MM.1S (cell line): ENCODE data around the gene SMYD5.

Source experiments
- DNase-seq: peaks from one replicate; pipeline ENCODE4 v3.0.0-alpha.2; 2015
- H2AFZ ChIP-seq: fragments of 300-600 bp; sonication (generic); 2 replicates; pipeline ENCODE4 v1.6.0; 2016; ENCODE audit warnings: antibody characterized with exemption, low read length
- H3F3A ChIP-seq: fragments of 300-600 bp; sonication (generic); 2 replicates; pipeline ENCODE4 v1.6.1; 2016; ENCODE audit warnings: mild to moderate bottlenecking, antibody characterized with exemption, low read length, moderate library complexity, mixed read lengths; ENCODE audit not compliant: insufficient read depth
- H3K27ac ChIP-seq: fragments of 300-600 bp; sonication (generic); 2 replicates; pipeline ENCODE4 v1.5.1; 2016; ENCODE audit warnings: mild to moderate bottlenecking, low read length
- H3K27me3 ChIP-seq: fragments of 300-600 bp; sonication (generic); replicated peaks from 2 replicates; pipeline ENCODE4 v1.6.0; 2016; ENCODE audit warnings: low read length; ENCODE audit not compliant: insufficient read depth
- H3K36me3 ChIP-seq: fragments of 300-600 bp; sonication (generic); replicated peaks from 2 replicates; pipeline ENCODE4 v1.6.1; 2016; ENCODE audit warnings: mild to moderate bottlenecking, low read length, mixed read lengths; ENCODE audit not compliant: insufficient read depth
- H3K4me1 ChIP-seq: fragments of 300-600 bp; sonication (generic); 2 replicates; pipeline ENCODE4 v1.6.1; 2016; ENCODE audit warnings: low read length, mixed read lengths
- H3K4me2 ChIP-seq: fragments of 300-600 bp; sonication (generic); 2 replicates; pipeline ENCODE4 v1.6.0; 2016; ENCODE audit warnings: low read depth, low read length
- H3K4me3 ChIP-seq: fragments of 300-600 bp; sonication (generic); 2 replicates; pipeline ENCODE4 v1.5.1; 2016; ENCODE audit warnings: low read length, mixed read lengths
- H3K79me2 ChIP-seq: fragments of 300-600 bp; sonication (generic); 2 replicates; pipeline ENCODE4 v1.6.1; 2016; ENCODE audit warnings: mixed run types, low read length, mixed read lengths
- H3K9ac ChIP-seq: fragments of 300-600 bp; sonication (generic); 2 replicates; pipeline ENCODE4 v1.6.1; 2016; ENCODE audit warnings: low read length, mixed read lengths
- H3K9me2 ChIP-seq: fragments of 300-600 bp; sonication (generic); replicated peaks from 2 replicates; pipeline ENCODE4 v1.6.1; 2016; ENCODE audit warnings: mild to moderate bottlenecking, low read length, mixed read lengths; ENCODE audit not compliant: insufficient read depth
- H3K9me3 ChIP-seq: fragments of 300-600 bp; sonication (generic); replicated peaks from 2 replicates; pipeline ENCODE4 v1.6.1; 2016; ENCODE audit warnings: mild to moderate bottlenecking, low read length, mixed read lengths; ENCODE audit not compliant: insufficient read depth
- H4K20me1 ChIP-seq: fragments of 300-600 bp; sonication (generic); 2 replicates; pipeline ENCODE4 v1.6.1; 2016; ENCODE audit warnings: mild to moderate bottlenecking, low read length, moderate library complexity, mixed read lengths; ENCODE audit not compliant: insufficient read depth
- EZH2 ChIP-seq: fragments of 300-600 bp; sonication (generic); optimal IDR thresholded peaks from 2 replicates; pipeline ENCODE3; 2017; ENCODE audit warnings: low read depth, mild to moderate bottlenecking, antibody characterized with exemption, low read length, mixed read lengths
- EZH2phosphoT487 ChIP-seq: fragments of 300-600 bp; sonication (generic); IDR thresholded peaks from 2 replicates; pipeline ENCODE4 v1.6.1; 2018; ENCODE audit warnings: antibody characterized with exemption, low read length
- TF ChIP-seq, protein P1 (sequence below): fragments of 300-600 bp; sonication (generic); IDR thresholded peaks from 2 replicates; pipeline ENCODE4 v1.5.1; 2016; ENCODE audit warnings: antibody characterized with exemption, low read length, mixed read lengths

The SMYD5 gene

DNA sequence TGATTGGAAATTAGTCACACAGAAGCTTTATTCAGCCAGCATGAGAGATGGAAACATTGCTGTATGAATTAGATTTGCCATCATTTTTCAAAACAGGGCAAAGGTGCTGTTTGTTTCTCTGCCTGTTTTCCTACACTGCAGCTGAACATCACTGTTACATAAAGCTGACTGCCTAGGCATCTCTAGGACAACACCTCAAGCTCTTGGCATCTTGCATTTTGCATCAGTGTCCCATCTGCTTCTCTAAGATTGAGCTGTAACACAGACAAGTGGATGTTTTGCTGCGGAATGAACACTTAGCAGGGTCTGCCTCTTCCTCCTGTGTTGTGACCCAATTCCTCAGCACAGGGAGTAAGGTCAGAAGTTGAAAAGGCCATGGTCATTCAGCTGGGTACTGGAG, 24.9 kb downstream of the SMYD5 start:
- no peak for DNase-seq
- Histone ChIP-seq H2AFZ (no peak overlapping the region), H3K4me3 (no peak overlapping the region), H3F3A (peaks cover 4% of the 10 kb centered on the region; the same call in 1 of the 2 replicates), H3K9me3 (no peaks in the 10 kb centered on the region), H3K27ac (no peak overlapping the region), H3K36me3 (peaks cover 18% of the 10 kb centered on the region; the same call in 1 of the 2 replicates), H3K9ac (no peak overlapping the region), H3K27me3 (no peaks in the 10 kb centered on the region), H3K4me2 (no peak overlapping the region), H3K79me2 (peaks cover 93% of the 10 kb centered on the region), H4K20me1 (peaks cover 38% of the 10 kb centered on the region), H3K4me1 (peaks cover 16% of the 10 kb centered on the region), H3K9me2 (no peaks in the 10 kb centered on the region)
- TF ChIP-seq, protein P1, sequence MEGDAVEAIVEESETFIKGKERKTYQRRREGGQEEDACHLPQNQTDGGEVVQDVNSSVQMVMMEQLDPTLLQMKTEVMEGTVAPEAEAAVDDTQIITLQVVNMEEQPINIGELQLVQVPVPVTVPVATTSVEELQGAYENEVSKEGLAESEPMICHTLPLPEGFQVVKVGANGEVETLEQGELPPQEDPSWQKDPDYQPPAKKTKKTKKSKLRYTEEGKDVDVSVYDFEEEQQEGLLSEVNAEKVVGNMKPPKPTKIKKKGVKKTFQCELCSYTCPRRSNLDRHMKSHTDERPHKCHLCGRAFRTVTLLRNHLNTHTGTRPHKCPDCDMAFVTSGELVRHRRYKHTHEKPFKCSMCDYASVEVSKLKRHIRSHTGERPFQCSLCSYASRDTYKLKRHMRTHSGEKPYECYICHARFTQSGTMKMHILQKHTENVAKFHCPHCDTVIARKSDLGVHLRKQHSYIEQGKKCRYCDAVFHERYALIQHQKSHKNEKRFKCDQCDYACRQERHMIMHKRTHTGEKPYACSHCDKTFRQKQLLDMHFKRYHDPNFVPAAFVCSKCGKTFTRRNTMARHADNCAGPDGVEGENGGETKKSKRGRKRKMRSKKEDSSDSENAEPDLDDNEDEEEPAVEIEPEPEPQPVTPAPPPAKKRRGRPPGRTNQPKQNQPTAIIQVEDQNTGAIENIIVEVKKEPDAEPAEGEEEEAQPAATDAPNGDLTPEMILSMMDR, result no peak
- TF ChIP-seq EZH2phosphoT487, result no peak
- TF ChIP-seq EZH2, result no peak

DNA sequence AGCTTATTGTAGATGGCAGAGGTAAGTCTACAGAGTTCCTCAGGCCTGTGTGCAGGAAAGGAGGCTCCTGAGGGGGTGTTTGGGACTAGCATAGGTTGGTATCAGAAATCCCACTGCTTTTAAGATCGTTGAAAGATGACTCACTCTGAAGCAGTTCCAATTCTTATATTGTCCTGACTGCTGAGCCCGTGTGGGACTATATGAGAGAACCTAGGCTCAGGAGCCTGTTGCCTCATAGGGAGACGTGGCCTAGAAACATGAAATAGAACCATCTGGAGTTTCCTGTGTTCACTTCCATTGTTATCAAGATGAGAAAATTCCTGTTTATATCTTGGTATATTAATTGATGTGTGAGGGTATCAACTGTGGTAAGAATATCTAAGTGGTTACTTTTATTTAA, 25.7 kb downstream of the SMYD5 start:
- DNase-seq, result no peak
- H3K4me2 ChIP-seq, result no peak overlapping the region
- H3K4me3 ChIP-seq, result no peak overlapping the region
- H3K9me2 ChIP-seq, result no peaks in the 10 kb centered on the region
- H3K9ac ChIP-seq, result no peak overlapping the region
- no peak overlapping the region for H3K27ac ChIP-seq
- no peaks in the 10 kb centered on the region for H3K9me3 ChIP-seq
- H4K20me1 ChIP-seq, result peaks cover 41% of the 10 kb centered on the region
- H3K27me3 ChIP-seq, result no peaks in the 10 kb centered on the region
- peaks cover 16% of the 10 kb centered on the region for H3K4me1 ChIP-seq
- H3K79me2 ChIP-seq, result peaks cover 93% of the 10 kb centered on the region
- TF ChIP-seq EZH2phosphoT487 (no peak), EZH2 (no peak)
- TF ChIP-seq, protein P1, result no peak
- peaks cover 18% of the 10 kb centered on the region; the same call in 1 of the 2 replicates for H3K36me3 ChIP-seq
- no peak overlapping the region for H2AFZ ChIP-seq
- H3F3A ChIP-seq, result no peaks in the 10 kb centered on the region; the same call in 1 of the 2 replicates

DNA sequence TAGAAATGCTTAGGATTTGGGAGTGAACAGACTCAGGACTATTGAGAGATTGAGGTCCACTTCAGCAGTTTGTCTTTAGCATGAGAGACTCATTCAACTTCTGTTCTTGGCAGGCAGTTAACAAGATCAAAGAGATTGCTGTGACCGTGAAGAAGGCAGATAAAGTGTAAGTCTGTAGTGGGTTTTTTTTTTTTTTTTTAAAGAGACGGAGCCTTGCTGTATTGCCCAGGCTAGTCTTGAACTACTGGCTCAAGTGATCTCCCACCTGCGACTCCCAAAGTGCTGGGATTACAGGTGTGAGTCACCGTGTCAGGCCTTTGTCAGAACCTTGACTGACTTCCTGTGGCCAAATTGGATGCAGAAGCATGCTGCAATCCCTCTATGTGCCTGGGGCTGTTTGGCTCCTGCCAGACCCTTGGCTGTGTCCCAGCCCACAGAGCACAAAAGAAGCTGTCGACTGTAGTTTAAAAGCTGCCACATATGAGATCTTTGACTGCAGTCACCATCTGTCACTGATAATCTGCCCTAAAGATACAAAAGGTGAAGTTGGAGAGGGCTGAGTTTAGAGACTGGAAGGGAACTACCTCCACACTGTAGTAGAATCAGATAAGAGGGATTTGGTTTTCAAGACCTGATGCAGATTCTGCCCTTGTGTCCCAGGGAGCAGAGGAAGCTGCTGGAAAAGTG, 30.0 kb downstream of the SMYD5 start:
- no peak overlapping the region for H3K9ac ChIP-seq
- H2AFZ ChIP-seq, result no peak overlapping the region
- TF ChIP-seq EZH2 (no peak), EZH2phosphoT487 (no peak)
- TF ChIP-seq, protein P1, result no peak
- H3F3A ChIP-seq, result no peaks in the 10 kb centered on the region; the same call in 1 of the 2 replicates
- H3K36me3 ChIP-seq, result peaks cover 29% of the 10 kb centered on the region
- no peaks in the 10 kb centered on the region for H3K4me1 ChIP-seq
- H3K4me2 ChIP-seq, result no peak overlapping the region
- no peaks in the 10 kb centered on the region for H3K9me2 ChIP-seq
- peaks cover 7% of the 10 kb centered on the region; the same call in 1 of the 2 replicates for H4K20me1 ChIP-seq
- no peak overlapping the region for H3K4me3 ChIP-seq
- peaks cover 69% of the 10 kb centered on the region for H3K79me2 ChIP-seq
- no peaks in the 10 kb centered on the region for H3K9me3 ChIP-seq
- DNase-seq, result no peak
- H3K27me3 ChIP-seq, result no peaks in the 10 kb centered on the region
- no peak overlapping the region for H3K27ac ChIP-seq
